HEK293T (cell line): ENCODE measurements around the gene NDRG2.

Experiments
- CTCF ChIA-PET: fragments of 350-600 bp; formaldehyde crosslinking; extraction: SDS; loops from one replicate; lab custom pipeline; 2021; ENCODE audit warnings: antibody characterized with exemption, inconsistent platforms; lab: Yijun Ruan, JAX
- POLR2A ChIA-PET: fragments of 350-600 bp; formaldehyde crosslinking; extraction: SDS; loops from one replicate; lab custom pipeline; 2020; ENCODE audit warnings: antibody characterized with exemption, inconsistent platforms; lab: Yijun Ruan, JAX
- DNase-seq: peaks from one replicate; pipeline ENCODE4 v3.0.0; 2012; ENCODE audit warnings: mixed read lengths; ENCODE audit errors: extremely low spot score
- ARNT ChIP-seq: fragments of 450-650 bp; IDR thresholded peaks from 2 replicates; pipeline ENCODE4 v1.6.1; 2017; ENCODE audit warnings: mild to moderate bottlenecking
- BHLHE40 ChIP-seq: fragments of 450-650 bp; IDR thresholded peaks from 2 replicates; pipeline ENCODE4 v1.6.1; 2016; ENCODE audit warnings: mild to moderate bottlenecking, moderate library complexity, borderline replicate concordance
- CTBP1 ChIP-seq: fragments of 450-650 bp; IDR thresholded peaks from 2 replicates; pipeline ENCODE4 v1.6.1; 2016; ENCODE audit warnings: borderline replicate concordance
- ELF4 ChIP-seq: fragments of 450-650 bp; IDR thresholded peaks from 2 replicates; pipeline ENCODE4 v1.6.1; 2017; ENCODE audit warnings: antibody characterized with exemption
- FOXA1 ChIP-seq: fragments of 450-650 bp; IDR thresholded peaks from 2 replicates; pipeline ENCODE4 v1.6.1; 2016; ENCODE audit warnings: mild to moderate bottlenecking
- FOXK2 ChIP-seq: fragments of 450-650 bp; IDR thresholded peaks from 2 replicates; pipeline ENCODE4 v1.6.1; 2016; ENCODE audit warnings: mild to moderate bottlenecking
- FOXM1 ChIP-seq: fragments of 450-650 bp; IDR thresholded peaks from 2 replicates; pipeline ENCODE4 v1.6.1; 2017; ENCODE audit warnings: mild to moderate bottlenecking, borderline replicate concordance
- HDGF ChIP-seq: fragments of 450-650 bp; IDR thresholded peaks from 2 replicates; pipeline ENCODE4 v1.6.1; 2017; ENCODE audit warnings: antibody characterized with exemption, borderline replicate concordance
- L3MBTL2 ChIP-seq: fragments of 450-650 bp; conservative IDR thresholded peaks from 2 replicates; pipeline ENCODE4 v1.6.1; 2016; ENCODE audit warnings: mild to moderate bottlenecking
- LEF1 ChIP-seq: fragments of 450-650 bp; IDR thresholded peaks from 2 replicates; pipeline ENCODE4 v1.6.1; 2017; ENCODE audit warnings: mild to moderate bottlenecking, borderline replicate concordance
- NFRKB ChIP-seq: fragments of 450-650 bp; IDR thresholded peaks from 2 replicates; pipeline ENCODE4 v1.6.1; 2016; ENCODE audit warnings: mild to moderate bottlenecking, moderate library complexity
- PKNOX1 ChIP-seq: fragments of 450-650 bp; IDR thresholded peaks from 2 replicates; pipeline ENCODE4 v1.6.1; 2016
- SP1 ChIP-seq: fragments of 450-650 bp; IDR thresholded peaks from 2 replicates; pipeline ENCODE4 v1.6.1; 2017
- SUZ12 ChIP-seq: fragments of 450-650 bp; IDR thresholded peaks from 2 replicates; pipeline ENCODE4 v1.6.1; 2016; ENCODE audit warnings: mild to moderate bottlenecking
- TARDBP ChIP-seq: fragments of 450-650 bp; IDR thresholded peaks from 2 replicates; pipeline ENCODE4 v1.6.1; 2016
- ZNF384 ChIP-seq: fragments of 450-650 bp; IDR thresholded peaks from 2 replicates; pipeline ENCODE4 v1.6.1; 2016

Gene NDRG2

DNA sequence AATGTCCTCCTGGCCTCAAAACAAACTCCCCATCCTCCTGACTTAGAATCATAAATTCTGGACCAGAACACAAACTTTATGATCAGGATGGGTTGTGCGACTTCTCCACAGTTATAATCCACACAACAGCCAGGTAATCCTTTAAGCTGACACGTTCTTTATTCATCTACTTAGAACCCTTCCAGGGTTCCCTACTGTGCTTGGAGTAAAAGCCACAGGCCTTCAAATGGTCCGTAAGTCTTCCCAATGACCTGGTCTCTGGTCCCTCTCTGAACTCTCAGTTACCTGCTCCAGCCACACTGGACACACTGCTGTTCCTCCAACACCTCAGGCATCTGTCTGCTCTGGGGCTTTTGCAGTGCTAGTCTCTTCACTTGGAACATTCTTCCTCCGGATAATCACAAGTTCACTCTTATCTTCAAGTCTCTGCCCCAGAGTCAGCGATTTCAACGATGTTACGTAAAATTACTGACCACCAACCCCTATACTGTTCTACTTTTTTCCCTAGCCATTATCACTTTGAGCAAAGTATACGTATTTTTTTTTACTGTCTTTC, 15.6 kb upstream of the NDRG2 start:
- CTCF ChIA-PET: interaction anchor here (0.6 to 3.5 kb wide), 16 partner anchors 17 to 618 kb away, joined by 3 to 98 read pairs (median 5); no protein-coding TSS in a partner anchor
- POLR2A ChIA-PET: interaction anchor here (0.8 to 1.9 kb wide), 3 partner anchors 26 to 44 kb away, joined by 3 to 18 read pairs (median 4); no protein-coding TSS in a partner anchor
- TF ChIP-seq L3MBTL2: no peak
- TF ChIP-seq LEF1: no peak
- TF ChIP-seq HDGF: no peak
- TF ChIP-seq PKNOX1: no peak
- no peak for TF ChIP-seq NFRKB
- no peak for DNase-seq

DNA sequence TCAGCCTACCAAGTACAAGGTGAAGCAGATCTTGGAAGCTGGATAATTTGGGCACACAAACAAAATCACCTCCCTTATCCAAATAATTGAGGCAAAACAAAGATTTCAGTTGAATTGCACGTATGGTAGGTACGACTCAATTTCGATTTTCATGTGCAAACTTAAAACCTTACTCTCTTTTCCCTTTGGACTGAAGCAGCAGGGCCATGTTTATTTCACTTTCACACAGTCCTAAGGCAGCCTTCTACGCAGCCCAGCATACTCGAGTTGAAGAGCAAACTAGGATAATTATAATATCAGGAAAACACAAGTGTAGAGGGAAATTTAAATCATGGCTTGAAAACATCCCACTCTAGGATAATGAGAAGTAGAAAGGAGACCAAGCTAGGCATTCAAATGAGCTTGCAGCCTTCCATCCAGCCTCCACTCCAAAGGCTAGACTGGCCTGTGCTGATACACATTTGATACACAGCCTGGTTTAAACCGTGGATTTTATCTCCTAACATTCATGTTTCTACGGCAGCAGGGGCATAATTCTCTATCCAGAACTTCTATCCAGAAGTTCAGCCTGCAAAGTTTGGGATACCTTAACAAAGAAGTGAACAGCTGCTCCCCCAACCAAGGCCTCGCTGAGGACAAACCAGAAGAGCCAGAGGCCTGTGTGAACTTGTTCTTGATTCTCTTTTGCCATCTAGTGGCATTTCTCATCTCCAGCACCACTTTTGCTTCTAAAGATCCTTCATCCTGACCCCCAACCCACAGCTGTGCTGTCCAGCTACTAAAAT, 14.9 kb upstream of the NDRG2 start:
- TF ChIP-seq SP1 (no peak), ARNT (no peak), PKNOX1 (no peak), L3MBTL2 (no peak), HDGF (no peak), NFRKB (no peak), FOXK2 (no peak), FOXM1 (no peak), ZNF384 (no peak), TARDBP (no peak), ELF4 (no peak), SUZ12 (no peak), CTBP1 (no peak), LEF1 (no peak), FOXA1 (no peak), BHLHE40 (no peak)
- ChIA-PET CTCF (interaction anchor here (0.7 to 3.5 kb wide), 16 partner anchors 16 to 617 kb away, joined by 3 to 98 read pairs (median 5); no protein-coding TSS in a partner anchor), POLR2A (interaction anchor here (0.8 to 1.9 kb wide), 3 partner anchors 25 to 43 kb away, joined by 3 to 18 read pairs (median 4); no protein-coding TSS in a partner anchor)

DNA sequence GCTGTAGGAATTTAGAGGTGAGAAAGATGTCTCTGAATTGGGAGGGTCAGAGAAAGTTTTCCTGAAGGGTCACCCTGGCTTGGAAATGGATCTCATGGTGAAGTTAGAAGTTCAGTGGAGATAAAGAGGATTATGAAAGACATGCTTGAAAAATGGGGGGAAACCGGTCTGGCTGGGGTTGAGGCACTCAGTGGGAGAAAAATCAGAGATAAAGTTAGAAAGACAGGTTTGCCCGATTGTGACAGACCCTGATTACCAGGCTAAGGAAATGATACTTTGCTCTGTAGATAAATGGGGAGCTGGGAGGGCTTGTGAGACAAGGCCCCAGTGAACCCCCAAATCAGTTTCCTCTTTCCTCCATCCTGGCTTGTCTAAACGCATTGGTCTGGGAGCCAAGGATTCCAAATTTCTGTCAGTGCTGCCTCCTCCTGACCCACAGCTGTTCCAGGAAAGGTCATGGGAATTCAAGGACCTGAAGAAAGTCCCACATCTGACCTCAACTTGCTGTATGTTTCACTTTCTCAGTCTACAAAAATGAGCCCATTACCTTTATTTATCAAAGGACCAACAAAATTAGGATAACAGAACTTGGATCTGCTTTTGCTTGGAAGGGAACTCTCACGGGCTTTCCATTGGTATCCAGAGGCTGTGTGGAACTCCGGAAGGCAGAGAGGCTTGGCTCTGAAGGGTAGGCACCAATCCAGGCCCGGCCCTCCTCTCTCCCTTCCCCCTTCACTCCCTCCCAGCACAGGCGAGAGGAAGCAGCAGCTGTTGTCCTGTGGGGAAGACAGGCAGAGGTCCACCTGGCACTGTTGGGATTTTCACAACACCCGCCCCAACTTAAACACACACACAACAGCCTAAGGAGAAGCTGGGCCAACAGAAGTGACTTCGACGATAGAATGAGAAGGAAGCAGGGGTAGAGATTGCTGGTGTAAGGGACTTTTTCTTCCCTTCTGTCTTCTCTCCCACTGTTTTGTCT, 13.9 kb upstream of the NDRG2 start:
- CTCF ChIA-PET: interaction anchor here (1.0 to 3.5 kb wide), 6 partner anchors 18 to 181 kb away, joined by 5 to 98 read pairs (median 12); no protein-coding TSS in a partner anchor
- no peak for DNase-seq
- POLR2A ChIA-PET: interaction anchor here (1.9 kb wide), 1 partner anchor 24 kb away, joined by 18 read pairs; no protein-coding TSS in a partner anchor
- no peak for TF ChIP-seq TARDBP
- TF ChIP-seq ZNF384: no peak
- TF ChIP-seq SUZ12: no peak
- TF ChIP-seq FOXK2: no peak
- TF ChIP-seq ELF4: no peak
- TF ChIP-seq NFRKB: no peak
- TF ChIP-seq SP1: no peak
- TF ChIP-seq FOXA1: no peak
- no peak for TF ChIP-seq LEF1
- TF ChIP-seq HDGF: no peak
- no peak for TF ChIP-seq ARNT

More for the DNA sequence above, 14.9 kb upstream of the NDRG2 start:
- peak; percentile 75 for DNase-seq

DNA sequence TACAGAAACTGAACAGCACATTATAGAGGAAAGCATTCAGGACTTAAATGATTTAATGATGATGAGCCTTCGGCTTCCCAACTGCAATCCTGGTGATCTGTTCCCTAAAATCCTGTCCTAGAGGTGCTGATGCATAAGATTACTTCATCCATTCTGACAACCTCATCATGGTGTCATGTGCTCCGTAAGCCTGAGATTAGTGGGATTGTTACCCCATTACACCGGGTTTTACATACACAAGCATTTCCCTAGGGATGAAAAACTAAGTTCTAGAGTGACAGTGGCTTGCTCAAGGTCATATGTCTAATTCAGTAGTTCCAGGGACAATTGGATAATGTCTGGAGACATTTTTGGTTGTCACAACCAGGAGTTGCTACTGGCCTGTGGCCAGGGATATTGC, 12.3 kb upstream of the NDRG2 start:
- ChIA-PET POLR2A (no interaction called here), CTCF (interaction anchor here (6.9 kb wide), 1 partner anchor 22 kb away, joined by 42 read pairs; no protein-coding TSS in a partner anchor)
- no peak for TF ChIP-seq PKNOX1
- no peak for TF ChIP-seq ZNF384
- TF ChIP-seq TARDBP: no peak
- no peak for TF ChIP-seq ELF4
- TF ChIP-seq SP1: no peak
- no peak for TF ChIP-seq SUZ12
- TF ChIP-seq L3MBTL2: no peak
- no peak for TF ChIP-seq CTBP1
- no peak for TF ChIP-seq ARNT
- TF ChIP-seq FOXA1: no peak
- no peak for DNase-seq

GRCh38 chr14:21036751-21037150, 11.9 kb upstream of the NDRG2 start:
- TF ChIP-seq LEF1 (no peak), SP1 (no peak)
- CTCF ChIA-PET: interaction anchor here (6.9 kb wide), 1 partner anchor 22 kb away, joined by 42 read pairs; no protein-coding TSS in a partner anchor
- POLR2A ChIA-PET: no interaction called here
- DNase-seq: no peak
